Caco-2 (cell line): ENCODE results near the gene CCL4. TPM values are rescaled to one million over a fixed set of nuclear protein-coding genes. Genes with fewer than 3 reads are reported as not detected.

Source experiments
- BruUV-seq: library from RNA; stranded (reverse); fragments of 400-500 nt; replicated peaks from 2 replicates; lab custom pipeline; 2021; lab: Mats Ljungman, UMichigan
- CTCF ChIA-PET: fragments of 300-600 bp; sonication (Branson Sonifier 250); formaldehyde crosslinking; loops from one replicate; lab custom pipeline; 2022; ENCODE audit warnings: antibody characterized with exemption; lab: Charles Lee
- POLR2A ChIA-PET: fragments of 300-600 bp; sonication (Branson Sonifier 250); formaldehyde crosslinking; loops from one replicate; lab custom pipeline; 2022; ENCODE audit warnings: antibody characterized with exemption; lab: Charles Lee
- DNase-seq, 2 experiments: peaks; one replicate each; pipeline versions ENCODE4 v3.0.0 to v3.0.0-alpha.2; 2020 to 2022
- H3K27me3 ChIP-seq: replicated peaks from 2 replicates; pipeline ENCODE4 v1.6.0; 2011; ENCODE audit warnings: low read length; ENCODE audit not compliant: control insufficient read depth, insufficient read depth
- H3K36me3 ChIP-seq: 2 replicates; pipeline ENCODE4 v1.5.1; 2011; ENCODE audit warnings: low read length; ENCODE audit not compliant: control insufficient read depth, insufficient read depth
- H3K4me1 ChIP-seq: fragments of 250-450 bp; sonication (Bioruptor Pico); 2 replicates; pipeline ENCODE4 v1.5.1; 2020; ENCODE audit warnings: mild to moderate bottlenecking
- H3K4me3 ChIP-seq: 2 replicates; pipeline ENCODE4 v1.5.1; 2011; ENCODE audit warnings: low read depth, mild to moderate bottlenecking, control low read depth, low read length
- H3K9me3 ChIP-seq: fragments of 250-450 bp; sonication (Bioruptor Pico); 2 replicates; pipeline ENCODE4 v1.5.1; 2020; ENCODE audit warnings: mild to moderate bottlenecking, moderate library complexity
- H3K27ac Mint-ChIP-seq: one replicate; pipeline ENCODE4 v1.8.0; 2022; ENCODE audit warnings: mixed read lengths; ENCODE audit not compliant: unreplicated experiment
- H3K27me3 Mint-ChIP-seq: one replicate; pipeline ENCODE4 v1.8.0; 2022; ENCODE audit warnings: mixed read lengths; ENCODE audit not compliant: insufficient read depth, unreplicated experiment
- H3K36me3 Mint-ChIP-seq: one replicate; pipeline ENCODE4 v1.8.0; 2022; ENCODE audit warnings: mild to moderate bottlenecking, mixed read lengths; ENCODE audit not compliant: insufficient read depth, unreplicated experiment
- H3K4me1 Mint-ChIP-seq: one replicate; pipeline ENCODE4 v1.8.0; 2022; ENCODE audit warnings: low read depth, mixed read lengths; ENCODE audit not compliant: unreplicated experiment
- H3K4me3 Mint-ChIP-seq: one replicate; pipeline ENCODE4 v1.8.0; 2022; ENCODE audit warnings: mild to moderate bottlenecking, moderate library complexity, mixed read lengths; ENCODE audit not compliant: unreplicated experiment
- H3K9me3 Mint-ChIP-seq: one replicate; pipeline ENCODE4 v1.8.0; 2022; ENCODE audit warnings: mixed read lengths; ENCODE audit not compliant: unreplicated experiment
- CTCF ChIP-seq, 2 experiments: fragments of 200-600 bp in 1 of 2; IDR thresholded peaks; 1 replicate in 1 of 2; 2 replicates in 1 of 2; pipeline versions ENCODE4 v1.5.1 to v1.8.0; 2011 to 2022; ENCODE audit warnings: antibody characterized with exemption in 1 of 2, control low read depth in 1 of 2, inconsistent platforms in 1 of 2, low read depth in 1 of 2, low read length in 1 of 2, mild to moderate bottlenecking in 1 of 2, moderate library complexity in 1 of 2; ENCODE audit not compliant: insufficient read depth in 1 of 2, severe bottlenecking in 1 of 2, unreplicated experiment in 1 of 2
- intact Hi-C: fragments of 100-400 bp; cut with micrococcal nuclease; formaldehyde crosslinking; loops from one replicate; pipeline ENCODE4 v1.10.0; 2022; ENCODE audit not compliant: unreplicated experiment
- total RNA-seq: library from RNA; stranded (reverse); gene quantifications from 2 replicates; pipeline ENCODE4 v1.2.3, GENCODE V29; 2022

The CCL4 gene
- total RNA-seq, 1 experiment from 2014 or later: not detected

GRCh38 chr17:36127911-36128310 lies 24.3 kb downstream of the CCL4 start:
- no peak for TF ChIP-seq CTCF (IDR thresholded peaks at IDR 0.05; ENCODE audit: insufficient read depth in 1 of 2, low read depth in 1 of 2, low read length in 1 of 2, severe bottlenecking in 1 of 2, unreplicated experiment in 1 of 2)
- no TSS peak for BruUV-seq
- no peaks in the 10 kb centered on the region for H3K27me3 ChIP-seq
- peaks cover 17% of the 10 kb centered on the region for H3K9me3 ChIP-seq
- Mint-ChIP-seq H3K36me3 (no peaks in the 10 kb centered on the region), H3K4me3 (no peak overlapping the region), H3K9me3 (peaks cover 18% of the 10 kb centered on the region), H3K27ac (no peak overlapping the region), H3K4me1 (no peaks in the 10 kb centered on the region), H3K27me3 (peaks cover 8% of the 10 kb centered on the region)
- no peaks in the 10 kb centered on the region for H3K36me3 ChIP-seq
- H3K4me3 ChIP-seq: no peak overlapping the region
- H3K4me1 ChIP-seq: no peaks in the 10 kb centered on the region
- DNase-seq: no peak
- POLR2A ChIA-PET: no interaction called here
- intact Hi-C loops: no loop called here
- CTCF ChIA-PET: no interaction called here

- H3K36me3 Mint-ChIP-seq: no peaks in the 10 kb centered on the region
- Histone ChIP-seq H3K9me3 (peaks cover 17% of the 10 kb centered on the region), H3K27me3 (no peaks in the 10 kb centered on the region), H3K4me3 (no peak overlapping the region), H3K4me1 (no peaks in the 10 kb centered on the region), H3K36me3 (no peaks in the 10 kb centered on the region)
- intact Hi-C loops: no loop called here
- DNase-seq: no peak
- no peaks in the 10 kb centered on the region for H3K4me1 Mint-ChIP-seq
- ChIA-PET CTCF (no interaction called here), POLR2A (no interaction called here)
- no TSS peak for BruUV-seq
- no peak overlapping the region for H3K4me3 Mint-ChIP-seq
- H3K9me3 Mint-ChIP-seq: peaks cover 18% of the 10 kb centered on the region
- peaks cover 8% of the 10 kb centered on the region for H3K27me3 Mint-ChIP-seq
- TF ChIP-seq CTCF (IDR thresholded peaks at IDR 0.05; ENCODE audit: insufficient read depth in 1 of 2, low read depth in 1 of 2, low read length in 1 of 2, severe bottlenecking in 1 of 2, unreplicated experiment in 1 of 2): no peak
- H3K27ac Mint-ChIP-seq: no peak overlapping the region
These were observed 24.9 kb downstream of the CCL4 start for GRCh38 chr17:36128411-36128978.

- no TSS peak for BruUV-seq
- CTCF ChIA-PET: no interaction called here
These were observed 26.0 kb downstream of the CCL4 start for GRCh38 chr17:36129616-36130015.

More at GRCh38 chr17:36129616-36130015, 26.0 kb downstream of the CCL4 start:
- intact Hi-C loops: no loop called here
- peaks cover 18% of the 10 kb centered on the region for H3K9me3 Mint-ChIP-seq
- no peaks in the 10 kb centered on the region for H3K4me1 Mint-ChIP-seq
- H3K36me3 Mint-ChIP-seq: no peaks in the 10 kb centered on the region
- peaks cover 17% of the 10 kb centered on the region for H3K9me3 ChIP-seq
- TF ChIP-seq CTCF (IDR thresholded peaks at IDR 0.05; ENCODE audit: insufficient read depth in 1 of 2, low read depth in 1 of 2, low read length in 1 of 2, severe bottlenecking in 1 of 2, unreplicated experiment in 1 of 2): no peak
- no peak overlapping the region for H3K27ac Mint-ChIP-seq
- H3K4me3 Mint-ChIP-seq: no peak overlapping the region
- no peaks in the 10 kb centered on the region for H3K27me3 ChIP-seq
- POLR2A ChIA-PET: no interaction called here
- H3K27me3 Mint-ChIP-seq: peaks cover 8% of the 10 kb centered on the region
- H3K36me3 ChIP-seq: no peaks in the 10 kb centered on the region
- no peak overlapping the region for H3K4me3 ChIP-seq
- no peak for DNase-seq
- H3K4me1 ChIP-seq: no peaks in the 10 kb centered on the region
